Measurements from ENCODE around the gene SPTBN2.

DNA sequence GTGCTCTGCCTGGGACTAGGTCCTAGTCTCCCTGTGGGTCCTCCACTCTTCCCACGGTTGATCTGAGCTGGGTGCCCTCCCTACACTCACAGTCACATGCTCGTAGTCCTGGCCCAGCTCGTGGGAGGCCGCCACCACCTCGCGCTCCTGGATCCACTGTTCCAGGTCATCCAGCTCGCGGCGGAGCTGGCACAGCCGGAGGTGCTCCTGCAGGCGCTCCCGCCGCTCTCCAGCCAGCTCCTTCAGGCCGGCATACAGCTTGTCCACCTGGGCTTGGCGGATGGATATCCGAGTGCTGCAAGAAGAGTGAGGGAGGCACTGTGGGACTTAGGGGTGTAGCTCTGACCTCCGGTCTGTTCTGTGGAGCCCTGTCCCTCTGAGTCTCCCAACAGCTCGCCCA lies 36.6 kb downstream of the SPTBN2 start:
- TF ChIP-seq CTCF (conservative IDR thresholded peaks at IDR 0.05) (no peak), EZH2 (IDR thresholded peaks at IDR 0.05; ENCODE audit: low read depth) (no peak)

All from PC-9 (cell line).